Activated T-helper 9 cell treated with anti-CD3 and anti-CD28 coated beads, Interleukin-2, amount 50 U/mL, for 16 hours (primary cell): ENCODE measurements around the gene PMFBP1.

Experiments
- DNase-seq: peaks from one replicate; pipeline ENCODE4 v3.0.0-alpha.2; 2020; ENCODE audit warnings: low read depth

The PMFBP1 gene, protein sequence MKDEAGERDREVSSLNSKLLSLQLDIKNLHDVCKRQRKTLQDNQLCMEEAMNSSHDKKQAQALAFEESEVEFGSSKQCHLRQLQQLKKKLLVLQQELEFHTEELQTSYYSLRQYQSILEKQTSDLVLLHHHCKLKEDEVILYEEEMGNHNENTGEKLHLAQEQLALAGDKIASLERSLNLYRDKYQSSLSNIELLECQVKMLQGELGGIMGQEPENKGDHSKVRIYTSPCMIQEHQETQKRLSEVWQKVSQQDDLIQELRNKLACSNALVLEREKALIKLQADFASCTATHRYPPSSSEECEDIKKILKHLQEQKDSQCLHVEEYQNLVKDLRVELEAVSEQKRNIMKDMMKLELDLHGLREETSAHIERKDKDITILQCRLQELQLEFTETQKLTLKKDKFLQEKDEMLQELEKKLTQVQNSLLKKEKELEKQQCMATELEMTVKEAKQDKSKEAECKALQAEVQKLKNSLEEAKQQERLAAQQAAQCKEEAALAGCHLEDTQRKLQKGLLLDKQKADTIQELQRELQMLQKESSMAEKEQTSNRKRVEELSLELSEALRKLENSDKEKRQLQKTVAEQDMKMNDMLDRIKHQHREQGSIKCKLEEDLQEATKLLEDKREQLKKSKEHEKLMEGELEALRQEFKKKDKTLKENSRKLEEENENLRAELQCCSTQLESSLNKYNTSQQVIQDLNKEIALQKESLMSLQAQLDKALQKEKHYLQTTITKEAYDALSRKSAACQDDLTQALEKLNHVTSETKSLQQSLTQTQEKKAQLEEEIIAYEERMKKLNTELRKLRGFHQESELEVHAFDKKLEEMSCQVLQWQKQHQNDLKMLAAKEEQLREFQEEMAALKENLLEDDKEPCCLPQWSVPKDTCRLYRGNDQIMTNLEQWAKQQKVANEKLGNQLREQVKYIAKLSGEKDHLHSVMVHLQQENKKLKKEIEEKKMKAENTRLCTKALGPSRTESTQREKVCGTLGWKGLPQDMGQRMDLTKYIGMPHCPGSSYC

DNA sequence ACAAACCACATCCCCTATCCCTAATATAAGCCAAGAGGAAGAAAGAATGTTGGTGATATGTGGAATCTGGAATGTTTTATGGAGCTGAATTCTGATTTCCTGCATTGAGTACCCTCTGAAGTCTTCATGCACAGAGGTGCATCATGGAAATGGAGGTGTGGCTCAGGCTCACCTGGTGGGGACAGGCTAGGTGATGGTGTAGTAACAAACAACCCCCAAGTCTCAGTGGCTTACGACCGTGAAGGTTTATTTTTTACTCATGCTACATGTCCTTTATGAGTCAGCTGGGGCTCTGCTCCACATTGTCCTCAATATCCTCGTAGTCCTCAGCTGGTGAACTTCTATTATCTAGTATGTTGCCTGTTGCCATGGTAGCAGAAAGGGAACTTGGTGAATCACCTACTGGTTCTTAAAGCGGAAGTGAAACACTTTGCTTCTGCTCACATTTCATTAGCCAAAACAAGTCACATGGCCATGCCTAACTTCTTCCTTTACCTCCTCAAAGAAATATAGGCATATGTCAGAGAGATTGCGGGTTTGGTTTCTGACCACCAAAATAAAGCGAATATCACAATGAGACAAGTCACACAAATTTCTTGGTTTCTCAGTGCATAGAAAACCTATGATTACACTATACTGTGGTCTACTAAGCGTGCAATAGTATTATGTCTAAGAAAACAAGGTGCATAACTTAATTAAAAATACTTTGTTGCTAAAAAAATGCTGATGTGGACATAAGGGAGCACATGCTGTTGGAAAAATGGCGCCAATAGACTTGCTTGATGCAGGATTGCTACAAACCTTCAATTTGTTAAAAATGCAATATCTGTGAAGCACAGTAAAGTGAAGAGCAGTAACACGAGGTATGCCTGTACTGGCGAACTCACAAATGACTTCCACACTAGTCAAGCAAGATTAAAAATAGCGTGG lies at the start of gene PMFBP1:
Gene PMFBP1 (minus strand): TSS at position 51 of the 930 bp plus-strand sequence. CDS start 947 bp downstream, outside the sequence.
- no peak for DNase-seq

DNA sequence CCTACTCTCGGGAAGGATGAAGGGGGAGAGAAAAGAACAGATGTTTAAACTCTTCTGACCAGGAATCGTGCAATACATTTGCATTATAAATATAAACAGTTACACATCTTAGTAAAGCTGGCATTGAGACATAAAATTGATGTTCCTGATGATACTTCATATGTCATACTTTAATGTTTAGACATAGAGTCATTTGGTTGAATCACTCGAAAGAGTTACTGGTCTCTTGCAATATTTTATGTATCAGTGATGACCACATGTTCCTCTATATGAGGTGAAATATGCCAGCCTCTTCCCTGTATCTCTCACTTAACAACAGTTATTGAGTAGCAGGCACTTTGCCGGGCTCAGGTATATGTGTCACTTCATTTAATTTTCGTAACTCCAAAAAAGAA lies 49.7 kb upstream of the PMFBP1 start:
- no peak for DNase-seq

DNA sequence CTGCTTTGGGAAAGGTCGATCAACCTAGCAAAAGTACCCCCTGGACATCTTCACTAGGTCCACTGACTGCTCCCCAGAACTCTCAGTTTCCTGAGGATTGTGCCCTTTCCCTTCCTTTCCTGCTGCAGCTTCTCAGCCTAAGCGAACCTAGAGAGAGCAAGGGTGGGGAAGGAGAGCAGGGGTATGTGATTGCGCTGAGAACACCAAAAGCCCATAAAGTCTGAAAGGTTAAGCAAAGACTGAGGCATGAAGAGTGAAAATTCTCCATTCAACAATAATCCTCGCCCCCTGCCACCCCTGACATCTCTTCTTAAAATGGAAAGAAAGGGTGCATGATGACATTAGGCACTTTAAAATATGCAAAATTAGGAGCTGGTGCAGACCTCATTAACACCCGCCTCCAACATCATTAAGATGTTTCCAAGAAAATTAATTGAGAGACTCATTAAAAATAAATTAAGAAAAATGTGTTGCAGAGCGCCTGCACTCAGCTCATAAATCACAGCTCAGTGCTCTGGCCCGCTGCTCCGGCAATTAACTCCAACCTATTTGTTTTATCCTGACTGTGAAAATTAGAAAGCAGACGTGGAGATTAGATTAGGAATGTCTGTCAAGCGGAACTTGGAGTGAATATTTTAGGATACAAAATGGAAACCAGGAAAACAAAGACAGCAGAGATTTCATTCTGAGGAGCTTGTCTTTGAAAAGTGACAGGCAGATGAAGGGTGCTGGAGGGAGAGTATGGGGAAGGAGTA lies 49.1 kb upstream of the PMFBP1 start:
- no peak for DNase-seq

DNA sequence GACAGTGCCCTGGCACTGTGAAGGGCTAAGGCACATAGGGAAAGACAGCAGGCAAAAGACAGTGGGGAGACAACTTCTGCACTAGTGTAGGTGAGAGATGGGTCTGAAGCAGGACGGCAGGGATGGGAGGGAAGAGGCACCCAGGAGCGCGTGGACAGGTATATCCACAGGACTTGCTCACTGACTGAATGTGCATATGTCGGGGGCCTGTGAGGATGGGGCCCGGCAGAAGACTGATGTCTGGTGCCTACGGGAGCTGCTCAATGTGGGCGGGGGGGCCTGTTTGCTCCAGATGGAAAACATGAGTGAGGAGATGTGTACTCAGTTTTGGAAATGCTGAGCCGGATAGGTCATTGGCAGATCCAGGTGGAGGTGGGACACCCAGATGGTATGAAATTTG lies 47.3 kb upstream of the PMFBP1 start:
- no peak for DNase-seq

DNA sequence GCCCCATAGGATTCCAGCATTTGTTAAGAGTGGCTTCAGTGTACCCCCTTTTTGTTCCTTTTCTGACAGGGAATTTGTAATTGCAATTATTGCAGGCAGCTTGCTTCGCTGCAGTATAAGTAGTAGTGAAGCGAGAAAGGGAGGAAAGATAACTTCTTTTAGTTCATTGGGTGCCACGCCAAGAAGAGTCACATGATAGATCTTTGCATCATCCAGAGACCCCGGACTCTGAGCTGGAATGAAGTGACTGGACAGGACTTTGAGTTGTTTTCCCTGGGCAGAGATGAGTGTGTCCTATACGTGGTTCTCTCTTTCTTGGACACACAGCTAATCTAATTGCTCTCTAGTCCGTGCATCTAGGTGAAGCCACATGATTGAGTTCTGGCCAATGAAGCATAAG lies 44.8 kb upstream of the PMFBP1 start:
- no peak for DNase-seq

DNA sequence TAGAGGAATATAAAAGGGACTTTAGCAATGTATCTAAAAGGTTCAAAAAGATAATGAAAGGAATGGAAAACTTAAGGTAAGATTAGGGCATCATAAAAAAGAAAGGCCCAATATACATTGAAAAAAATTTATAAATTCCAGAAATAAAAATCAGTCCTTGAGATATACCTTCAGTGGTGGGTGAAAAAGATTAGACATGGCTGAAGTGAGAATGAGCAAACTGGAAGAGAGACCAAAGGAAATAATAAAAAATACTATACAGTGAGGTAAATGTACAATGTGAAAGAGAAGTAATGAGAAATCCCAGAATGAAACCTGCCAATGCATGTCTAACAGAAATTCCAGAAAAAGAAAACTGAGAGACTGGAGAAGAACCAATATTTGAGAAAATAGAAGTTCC lies 42.9 kb upstream of the PMFBP1 start:
- no peak for DNase-seq

DNA sequence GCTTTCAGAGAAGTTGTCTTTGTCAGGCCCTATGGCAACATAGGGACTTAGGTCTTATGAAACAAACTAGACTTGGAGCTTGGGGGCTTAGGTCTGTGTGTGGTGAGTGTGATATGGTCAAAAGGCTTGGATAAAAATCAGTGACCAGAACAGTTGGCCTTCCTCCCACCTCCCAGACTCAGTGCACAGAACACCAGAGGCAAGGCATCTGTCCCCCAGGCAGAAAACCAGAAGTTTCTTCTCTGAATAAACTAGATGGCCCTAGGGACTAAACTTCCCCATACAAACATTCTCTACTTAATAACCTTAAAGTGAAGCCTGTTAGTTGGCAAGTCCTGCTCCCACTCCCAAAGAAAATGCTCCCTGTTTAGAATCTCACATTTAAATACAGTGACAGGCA lies 39.2 kb upstream of the PMFBP1 start:
- DNase-seq, result no peak

DNA sequence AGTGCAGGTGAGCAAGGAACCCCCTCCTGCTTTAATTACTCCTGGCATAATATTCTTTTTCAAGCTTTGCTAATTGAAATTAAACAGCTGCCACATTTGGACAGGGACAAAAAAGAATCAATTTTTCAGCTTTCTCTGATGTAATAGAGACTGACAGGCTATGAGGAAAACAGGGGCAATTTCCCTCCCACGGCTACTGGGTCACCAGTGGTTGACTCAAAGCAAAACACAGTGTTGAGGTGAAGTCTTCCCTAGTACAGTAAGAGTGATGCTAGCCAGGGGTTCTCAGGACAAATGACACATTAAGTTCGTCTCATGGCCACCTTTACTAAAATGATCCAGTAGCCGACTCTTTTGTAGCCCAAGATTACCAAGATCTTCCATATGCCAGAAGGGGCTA lies 38.6 kb upstream of the PMFBP1 start:
- no peak for DNase-seq

DNA sequence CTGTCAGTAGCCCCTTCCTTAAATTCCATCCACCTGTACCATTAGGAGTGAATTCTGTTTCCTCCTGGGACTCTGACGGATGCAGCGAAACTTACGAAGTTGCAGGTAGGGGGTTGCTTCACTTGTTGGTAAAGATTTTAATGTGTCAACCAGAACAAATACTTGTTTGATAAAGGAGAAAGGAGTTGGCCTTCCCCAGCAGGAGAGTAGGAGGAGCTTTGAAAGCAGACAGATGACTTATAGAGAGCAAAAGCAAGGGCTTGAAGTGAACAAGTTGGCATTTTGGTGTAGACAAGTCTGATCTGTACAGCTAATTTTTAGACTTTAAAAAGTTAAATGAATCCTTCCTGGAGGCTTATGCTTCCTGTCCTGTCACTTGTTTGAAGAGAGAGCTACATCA lies 38.1 kb upstream of the PMFBP1 start:
- no peak for DNase-seq

DNA sequence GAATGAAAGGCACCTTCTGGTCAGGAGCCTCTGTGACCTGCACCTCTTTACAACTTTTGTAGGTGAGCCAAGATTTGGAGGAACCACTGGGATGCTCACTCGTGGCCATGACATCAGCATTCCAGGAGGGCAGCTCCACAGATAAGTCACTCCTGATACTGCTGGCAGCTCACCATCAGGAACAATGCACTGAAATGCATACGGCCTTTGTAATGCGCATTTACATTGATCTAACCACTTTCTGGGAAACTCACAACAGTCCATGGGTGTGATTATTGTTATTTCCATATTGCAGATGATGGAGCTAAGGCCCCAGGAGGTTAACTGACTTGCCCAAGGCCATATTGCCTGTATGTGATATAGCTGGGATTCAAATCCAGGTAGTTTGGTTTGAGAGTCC lies 34.3 kb upstream of the PMFBP1 start:
- no peak for DNase-seq

DNA sequence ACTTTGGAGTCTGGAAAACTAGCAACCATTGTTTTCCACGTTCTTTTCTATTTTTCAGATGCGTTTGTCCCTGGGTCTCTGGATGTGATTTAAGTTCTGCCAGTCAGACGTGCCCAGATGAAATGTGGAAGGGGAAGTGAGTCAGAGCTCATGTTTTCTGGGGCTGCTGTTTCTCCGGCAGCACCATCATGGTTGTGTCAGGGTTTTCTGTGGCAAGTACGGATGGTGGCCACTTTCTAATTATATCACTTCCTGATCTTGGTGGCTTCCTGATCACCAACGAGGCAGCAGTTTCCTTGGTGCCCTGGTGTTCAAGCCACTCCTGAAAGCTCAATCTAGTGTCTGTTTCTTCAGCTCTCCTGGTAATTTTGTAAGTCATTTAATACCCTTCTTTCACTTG lies 31.4 kb upstream of the PMFBP1 start:
- DNase-seq, result no peak

DNA sequence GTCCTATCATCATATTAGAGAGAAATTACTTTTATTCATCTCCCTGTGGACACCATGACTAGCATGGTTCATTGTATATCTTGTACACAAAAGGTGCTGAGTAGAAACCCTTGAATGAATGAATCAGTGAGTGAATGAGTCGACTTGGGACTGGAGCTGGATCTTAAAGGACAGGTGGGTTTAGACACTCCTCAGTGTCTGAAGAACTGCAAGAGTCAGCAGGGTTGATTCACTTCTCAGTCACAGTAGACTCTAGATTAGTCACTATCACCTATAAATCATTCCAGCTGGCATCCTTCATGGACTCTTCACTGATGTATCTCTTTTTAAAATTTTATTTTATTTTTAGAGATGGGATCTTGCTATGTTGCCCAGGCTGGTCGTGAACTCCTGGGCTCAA lies 30.1 kb upstream of the PMFBP1 start:
- DNase-seq, result no peak

DNA sequence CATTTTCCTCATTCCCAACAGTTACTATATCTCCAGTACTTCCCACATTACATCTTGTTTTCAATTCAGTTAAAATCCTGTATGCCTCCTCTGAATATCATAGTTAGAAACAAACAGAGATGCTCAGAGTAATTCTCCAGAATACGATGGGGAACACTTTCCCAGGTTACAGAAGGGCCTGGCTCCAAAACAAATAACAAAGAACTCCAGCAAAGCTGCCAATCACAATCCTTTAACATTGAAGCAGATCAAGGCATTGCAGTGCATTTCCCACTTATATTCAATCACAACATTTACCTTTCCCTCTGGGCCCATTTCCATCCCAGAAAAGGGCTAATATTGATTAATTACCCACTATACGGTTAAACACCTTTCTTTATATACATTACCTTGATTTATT lies 29.4 kb upstream of the PMFBP1 start:
- DNase-seq, result no peak

DNA sequence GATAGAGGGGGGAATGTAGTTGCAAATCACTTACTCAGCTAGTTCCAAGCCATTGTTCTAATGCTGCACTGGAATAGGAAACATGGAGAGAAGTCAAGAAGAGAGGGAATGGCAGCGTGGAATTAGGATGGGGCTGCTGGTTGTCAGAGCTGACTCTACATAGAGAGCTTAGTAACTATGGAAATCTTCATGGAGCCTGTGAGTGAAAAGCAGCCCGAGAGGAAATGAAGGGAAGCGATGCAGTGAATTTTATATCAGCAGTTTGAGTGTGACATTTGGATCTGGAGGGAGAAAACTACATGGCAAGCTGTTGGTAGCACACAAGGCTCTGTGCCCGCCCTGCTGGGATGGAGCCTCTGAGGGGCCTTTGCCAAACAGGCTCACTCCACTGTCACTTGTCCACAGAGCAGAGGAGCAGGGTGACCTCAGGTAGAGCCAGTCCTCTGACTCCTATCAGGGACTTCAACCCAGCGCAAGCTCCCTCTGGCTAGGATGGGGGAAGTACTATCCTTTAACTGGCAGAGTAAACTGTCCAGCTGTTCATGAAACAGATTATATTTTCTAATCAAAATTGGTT lies 27.9 kb upstream of the PMFBP1 start:
- no peak for DNase-seq

DNA sequence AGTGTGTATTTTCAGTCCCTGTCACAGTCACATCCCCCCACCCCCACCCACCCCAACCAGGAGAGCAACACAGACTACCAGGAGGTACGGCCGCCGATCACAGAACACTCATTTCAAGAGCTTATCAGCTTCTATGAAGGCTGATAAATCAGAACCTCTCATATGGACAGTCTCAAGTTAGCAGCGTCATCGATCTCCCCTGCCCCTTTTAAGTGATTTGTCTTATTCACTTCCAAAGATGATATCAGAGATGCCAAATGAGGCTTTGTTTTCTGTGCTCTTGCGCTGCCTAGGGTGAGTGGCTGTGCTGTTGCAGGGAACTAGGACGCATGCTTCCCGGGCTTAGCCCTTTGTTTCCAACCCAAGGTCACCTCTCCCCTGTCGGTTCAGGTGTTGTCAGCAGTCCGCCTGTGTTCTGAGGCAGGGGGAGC lies 26.8 kb upstream of the PMFBP1 start:
- DNase-seq, result no peak

DNA sequence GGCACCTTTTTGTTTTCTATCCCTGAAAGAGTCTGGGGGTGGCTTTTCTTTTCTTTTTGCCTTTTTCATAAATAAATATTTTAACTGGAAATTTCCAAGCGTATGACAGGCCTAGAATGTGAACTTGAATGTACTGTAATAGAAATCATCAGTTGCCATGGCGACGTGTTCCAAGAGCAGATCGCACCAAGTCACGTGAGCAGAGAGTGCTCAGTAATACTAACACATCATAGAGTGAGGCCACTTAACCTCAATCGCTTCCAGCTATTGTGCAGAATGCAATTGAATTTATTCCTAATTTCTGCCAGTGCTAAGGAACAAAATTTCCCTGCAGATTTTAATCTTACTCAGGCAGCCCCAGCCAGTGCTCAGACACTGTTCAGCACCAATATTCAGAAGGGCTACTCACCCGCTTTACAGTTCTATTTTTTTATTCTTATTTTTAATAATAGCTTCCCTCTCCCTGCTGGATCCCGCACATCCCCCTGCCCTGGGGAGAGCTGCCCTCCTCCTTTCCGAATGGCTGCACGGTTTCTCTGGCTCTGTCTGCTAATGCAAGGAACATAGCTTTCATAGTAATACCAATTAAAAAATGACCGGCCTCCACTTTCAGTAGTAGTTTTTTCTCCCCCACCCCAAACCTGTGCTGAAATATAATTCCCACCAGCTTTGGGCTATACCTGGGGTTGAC lies 26.2 kb upstream of the PMFBP1 start:
- no peak for DNase-seq

DNA sequence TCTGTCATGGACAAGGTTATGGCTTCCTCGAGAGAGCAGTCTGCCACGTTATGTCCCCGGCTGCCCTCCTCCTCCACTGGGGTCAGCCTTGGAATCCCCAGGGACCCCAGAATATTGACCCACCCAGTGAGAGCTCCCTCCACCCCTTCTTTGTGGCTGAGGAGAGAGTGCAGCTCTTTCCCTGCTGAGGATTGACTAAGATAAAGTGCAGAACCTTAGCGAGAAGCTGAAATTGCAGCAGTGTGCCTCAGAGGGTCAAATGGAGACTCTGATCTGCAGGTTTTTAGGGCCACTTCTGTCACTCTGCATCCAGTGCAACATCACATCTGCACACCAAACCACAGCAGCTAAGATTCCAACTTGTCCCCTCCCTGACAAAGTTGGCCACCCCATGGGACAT lies 25.6 kb upstream of the PMFBP1 start:
- DNase-seq, result no peak

DNA sequence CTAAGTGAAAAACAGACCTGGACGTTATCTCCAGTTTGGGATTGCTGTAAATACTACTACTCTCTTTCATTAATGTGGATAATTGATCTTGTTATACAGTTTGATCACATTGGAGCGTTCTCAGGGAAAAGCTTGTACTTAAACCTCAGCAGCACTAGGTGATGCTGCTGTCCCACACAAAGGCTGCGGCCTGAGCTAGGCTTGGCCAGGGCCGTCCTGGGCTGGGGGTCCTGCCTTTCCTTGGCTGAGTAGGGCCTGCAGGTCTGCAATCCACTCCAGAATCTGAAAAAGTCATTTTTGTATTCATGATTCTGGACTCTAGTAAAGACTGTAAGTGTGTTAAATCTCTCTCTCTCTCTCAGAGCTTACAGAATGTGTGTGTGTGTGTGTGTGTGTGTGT lies 23.7 kb upstream of the PMFBP1 start:
- DNase-seq, result no peak

DNA sequence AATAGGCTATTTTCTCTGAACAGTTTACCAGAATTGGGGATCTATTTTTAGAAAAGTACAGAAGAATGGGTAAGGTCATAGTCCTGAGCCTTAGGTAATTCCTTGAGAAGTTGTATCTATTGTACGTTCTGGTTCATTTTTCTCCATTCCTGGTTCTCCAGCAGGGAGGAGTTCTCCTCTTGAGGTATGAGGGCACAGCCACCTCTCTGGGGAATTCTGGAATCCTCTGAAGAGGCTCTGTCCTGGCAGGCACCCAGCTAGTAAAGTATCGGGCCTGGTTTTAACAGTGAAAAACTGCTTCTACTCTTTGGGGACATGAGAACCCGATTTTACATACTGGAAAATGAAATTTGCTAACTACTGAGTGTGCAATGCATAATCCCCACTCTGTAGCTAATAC lies 19.6 kb upstream of the PMFBP1 start:
- DNase-seq, result no peak

DNA sequence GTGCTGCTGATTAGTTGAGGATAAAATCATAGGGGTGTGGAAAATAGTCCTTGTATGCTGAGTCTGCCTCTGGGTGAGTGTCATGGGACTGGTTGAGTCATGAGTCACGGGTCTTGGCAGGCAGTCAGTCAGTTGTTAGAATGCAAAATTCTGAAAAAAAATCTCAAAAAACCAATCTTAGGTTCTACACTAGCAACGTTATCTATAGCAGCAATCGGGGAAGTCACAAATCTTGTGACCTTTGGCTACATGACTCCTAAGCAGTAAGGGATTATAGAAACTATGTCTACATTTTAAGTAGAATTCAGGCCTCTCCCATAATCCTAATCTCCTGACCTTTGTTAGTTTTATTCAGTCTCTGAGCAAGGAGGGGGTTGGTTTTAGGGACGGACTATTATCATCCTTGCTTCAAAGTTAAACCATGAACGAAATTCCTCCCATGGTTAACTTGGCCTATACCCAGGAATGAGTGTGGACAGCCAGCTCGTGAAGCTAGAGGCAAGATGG lies 18.0 kb upstream of the PMFBP1 start:
- no peak for DNase-seq
